NCI-H2081 treated with DMSO at 0.1 percent for 48 hours (cell line): ENCODE measurements around the gene ADAMTS12.

Experiments
- DNase-seq: peaks from one replicate; lab custom pipeline; 2025; lab: John Stamatoyannopoulos, UW

Gene ADAMTS12

DNA sequence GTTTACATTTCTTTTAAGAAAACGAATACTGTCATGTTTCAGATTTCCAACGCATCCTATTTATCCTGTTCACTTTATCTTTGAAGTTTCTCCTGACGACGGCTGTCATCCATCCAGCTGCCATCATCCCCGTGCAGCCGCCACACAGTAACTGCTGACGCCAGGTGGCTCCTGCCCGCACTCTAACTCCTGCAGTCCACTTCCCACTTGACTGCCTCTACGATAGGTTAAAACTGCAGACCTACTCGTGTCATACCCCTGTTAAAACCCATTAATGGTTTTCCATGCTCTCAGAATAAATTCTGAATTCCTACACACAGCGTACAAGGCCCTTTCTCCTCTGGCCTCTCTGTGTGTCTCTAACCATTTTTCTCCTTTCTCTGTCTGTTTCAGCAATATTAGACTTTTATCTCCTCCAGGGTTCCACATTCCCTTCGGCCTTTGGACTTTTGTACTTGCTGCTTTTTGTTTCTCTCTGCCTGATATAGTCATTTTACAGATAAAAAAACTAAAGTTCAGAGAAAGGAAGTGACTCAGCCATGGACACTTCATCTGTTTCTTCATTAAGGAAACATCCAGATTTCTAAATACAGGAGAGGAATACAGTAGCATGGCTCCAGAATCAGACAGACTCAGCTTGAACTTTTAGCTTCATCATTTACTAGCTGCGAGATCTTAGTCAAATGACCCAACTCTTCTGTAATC is 84.9 kb downstream of the ADAMTS12 start:
- no peak for DNase-seq

DNA sequence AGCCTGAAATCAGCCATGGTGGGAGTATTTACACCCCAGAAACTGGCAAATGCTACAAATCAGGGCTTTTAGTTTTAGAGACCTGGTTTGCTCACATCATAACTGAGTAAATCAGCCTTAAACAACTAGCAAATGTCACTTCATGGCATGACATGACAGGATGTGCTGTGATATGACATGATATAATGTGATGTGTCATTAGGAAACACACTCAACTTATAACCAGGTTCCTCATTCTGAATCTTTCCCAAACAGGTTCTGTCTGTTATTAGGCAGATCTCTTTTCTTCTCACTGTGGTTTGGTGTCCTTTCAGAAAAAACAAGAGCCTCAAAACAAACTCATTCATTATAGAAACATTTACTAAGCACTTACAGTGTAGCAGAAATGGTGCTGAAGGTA is 90.5 kb downstream of the ADAMTS12 start:
- no peak for DNase-seq

- DNase-seq = no peak
These were observed 91.4 kb downstream of the ADAMTS12 start for GRCh38 chr5:33800241-33800950.

GRCh38 chr5:33795496-33795895 is 96.3 kb downstream of the ADAMTS12 start:
- no peak for DNase-seq

DNA sequence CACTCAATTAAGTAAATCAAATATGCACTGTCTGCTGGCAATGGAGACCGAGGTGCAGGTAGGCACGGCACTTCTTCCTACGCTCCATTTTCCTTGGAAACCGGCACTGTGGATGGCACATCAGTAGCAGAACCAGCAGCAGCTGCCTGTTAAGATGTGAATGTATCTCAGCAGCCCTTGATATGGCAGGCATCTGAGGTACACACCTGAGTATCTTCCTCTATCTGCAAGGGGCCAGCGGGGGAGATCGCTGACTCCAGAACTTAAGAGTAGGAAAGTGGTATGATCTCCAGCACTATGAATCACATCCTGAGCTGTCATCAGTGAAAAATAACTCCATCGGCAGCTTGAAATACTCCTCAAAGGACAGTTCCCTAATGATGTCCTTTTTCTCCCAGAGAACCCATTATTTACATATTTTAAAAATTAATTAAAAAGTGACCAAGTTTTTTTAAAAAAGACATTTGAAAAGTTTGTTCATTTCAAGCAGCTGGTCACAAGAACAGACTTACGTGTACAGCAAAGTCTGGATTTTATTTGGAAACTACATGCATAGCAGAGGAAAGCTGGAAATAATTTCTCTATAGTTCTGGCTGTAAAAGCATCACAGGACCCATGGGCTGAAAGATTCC is 97.1 kb downstream of the ADAMTS12 start:
- DNase-seq = no peak

- no peak for DNase-seq
These were observed 97.8 kb downstream of the ADAMTS12 start for GRCh38 chr5:33793836-33794549.

DNA sequence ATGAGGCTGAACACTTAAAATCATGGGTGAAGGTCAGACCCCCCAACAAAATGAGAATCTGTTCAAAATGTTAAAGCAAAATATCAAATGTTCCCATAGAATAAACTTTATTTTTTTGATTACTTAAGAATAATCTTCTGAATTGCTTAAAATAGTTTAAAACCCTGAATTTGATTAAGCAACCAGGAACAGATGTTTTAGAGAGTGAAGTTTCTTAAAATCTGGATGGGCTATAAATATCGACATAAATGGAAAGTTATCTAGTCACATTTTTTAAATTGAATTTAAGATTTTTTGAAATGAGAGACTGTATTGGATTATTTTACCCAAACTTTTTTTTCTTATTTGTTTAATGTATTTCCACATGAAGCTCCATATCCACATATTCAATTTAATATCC is 98.5 kb downstream of the ADAMTS12 start:
- DNase-seq = no peak

GRCh38 chr5:33792559-33792958 is 99.2 kb downstream of the ADAMTS12 start:
- no peak for DNase-seq

DNA sequence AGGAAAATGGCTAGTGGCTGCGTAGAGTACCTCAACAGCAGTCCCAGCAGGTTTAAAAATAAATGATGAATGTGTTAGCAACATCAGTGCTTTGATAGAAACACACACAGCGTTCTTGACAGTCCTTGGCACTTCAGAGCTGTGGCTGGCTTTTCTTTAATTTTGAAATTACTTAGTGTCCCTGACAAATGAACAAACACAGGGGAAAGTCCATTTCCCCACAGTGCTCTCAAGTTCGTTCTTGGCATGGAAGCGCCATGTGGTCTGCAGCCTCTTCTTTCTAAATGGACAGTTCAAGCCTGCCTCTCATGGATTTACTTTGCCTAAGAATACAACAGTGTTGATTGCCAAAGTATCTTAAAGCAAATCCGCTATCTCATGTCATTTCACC is 102.2 kb downstream of the ADAMTS12 start:
- no peak for DNase-seq

DNA sequence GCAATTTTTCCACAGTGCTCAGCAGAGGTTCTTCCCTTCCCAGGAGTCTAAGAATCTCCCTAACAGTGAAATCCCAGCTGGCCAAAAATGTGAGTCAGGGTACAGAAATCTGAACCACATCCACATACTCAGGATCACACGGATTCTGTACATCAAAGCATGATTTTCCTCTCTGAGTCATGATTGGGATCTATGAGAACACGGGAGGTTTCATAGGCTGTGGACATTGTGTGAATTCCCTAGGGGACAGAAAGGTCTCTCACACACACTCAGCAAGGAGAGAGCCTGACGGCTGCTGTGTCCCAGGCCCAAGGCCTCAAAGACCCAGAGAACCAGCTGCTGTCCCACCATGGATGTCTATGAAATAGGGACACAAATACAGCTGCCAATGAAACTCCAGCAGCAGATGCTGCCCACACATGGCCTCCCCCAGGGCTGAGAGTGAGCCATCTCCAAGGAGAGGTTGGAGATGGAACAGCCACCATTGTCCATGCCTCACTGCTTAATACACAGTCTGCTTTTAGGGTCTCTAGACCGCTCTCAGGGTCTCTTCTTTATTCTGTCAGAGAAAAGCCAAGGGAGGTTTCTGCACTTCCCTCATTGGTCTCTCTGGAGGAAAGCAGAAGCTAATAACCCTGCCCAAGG is 102.7 kb downstream of the ADAMTS12 start:
- DNase-seq = no peak

GRCh38 chr5:33785571-33785970 is 106.2 kb downstream of the ADAMTS12 start:
- no peak for DNase-seq

GRCh38 chr5:33781286-33781685 is 110.5 kb downstream of the ADAMTS12 start:
- DNase-seq = no peak

- DNase-seq = no peak
These were observed 115.6 kb downstream of the ADAMTS12 start for GRCh38 chr5:33776151-33776660.

GRCh38 chr5:33774341-33774740 is 117.4 kb downstream of the ADAMTS12 start:
- no peak for DNase-seq

- DNase-seq = no peak
These were observed 119.4 kb downstream of the ADAMTS12 start for GRCh38 chr5:33772380-33772897.

DNA sequence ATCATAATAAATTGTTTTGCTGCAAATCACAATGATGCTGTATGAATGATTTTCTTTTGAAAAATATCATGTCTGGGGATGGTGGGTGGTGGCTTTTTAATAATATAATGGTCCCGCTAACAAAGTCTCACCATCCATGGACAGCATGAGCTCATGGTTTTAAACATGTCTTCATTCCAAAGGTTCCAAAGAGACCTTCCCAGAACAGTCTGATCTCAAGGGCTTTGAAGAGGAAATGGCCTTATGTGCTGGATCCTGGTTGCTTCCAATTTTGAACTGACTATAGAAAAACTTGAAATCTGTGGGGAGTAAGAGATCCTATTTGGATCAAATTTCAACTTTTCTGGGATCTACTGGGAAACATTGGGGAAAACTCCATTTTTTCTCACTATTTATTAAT is 121.8 kb downstream of the ADAMTS12 start:
- DNase-seq = no peak

GRCh38 chr5:33769196-33769595 is 122.6 kb downstream of the ADAMTS12 start:
- no peak for DNase-seq

DNA sequence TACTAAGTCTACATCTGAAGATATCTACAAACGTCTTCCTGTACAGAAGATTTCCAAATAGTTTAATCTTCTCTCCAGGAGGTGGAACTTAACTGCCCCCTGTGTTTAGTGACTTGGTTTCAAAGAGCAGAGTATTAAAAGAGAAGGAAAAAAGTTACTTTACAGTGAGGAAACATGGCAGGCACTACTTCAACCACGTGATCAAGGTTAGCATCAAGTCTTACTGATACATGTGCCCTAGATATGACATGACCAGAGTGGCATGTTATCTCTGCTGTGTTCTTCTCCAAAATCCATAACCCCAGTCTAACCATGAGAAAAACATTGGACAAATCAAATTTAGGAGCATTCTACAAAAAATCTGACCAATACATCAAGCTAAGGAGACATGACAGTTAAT is 125.8 kb downstream of the ADAMTS12 start:
- no peak for DNase-seq

- no peak for DNase-seq
These were observed 127.0 kb downstream of the ADAMTS12 start for GRCh38 chr5:33764786-33765185.

DNA sequence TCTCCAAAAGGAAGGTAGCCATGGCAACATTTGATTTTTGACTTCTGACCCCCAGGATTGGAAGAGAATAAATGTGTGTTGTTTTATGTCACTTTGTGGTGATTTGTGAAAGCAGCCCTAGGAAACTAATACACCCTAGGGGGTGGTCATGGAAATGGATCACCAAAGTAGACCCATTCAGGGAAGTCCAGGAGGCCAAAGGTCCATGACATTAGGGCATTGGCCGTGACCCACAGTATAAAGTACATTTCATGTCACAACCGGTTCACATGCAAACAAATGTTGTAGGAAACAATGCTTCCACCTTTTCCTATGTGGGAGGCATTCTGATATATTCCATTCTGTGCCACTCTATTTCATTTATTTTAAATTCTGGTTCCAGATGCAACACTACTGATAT is 128.4 kb downstream of the ADAMTS12 start:
- DNase-seq = no peak

DNA sequence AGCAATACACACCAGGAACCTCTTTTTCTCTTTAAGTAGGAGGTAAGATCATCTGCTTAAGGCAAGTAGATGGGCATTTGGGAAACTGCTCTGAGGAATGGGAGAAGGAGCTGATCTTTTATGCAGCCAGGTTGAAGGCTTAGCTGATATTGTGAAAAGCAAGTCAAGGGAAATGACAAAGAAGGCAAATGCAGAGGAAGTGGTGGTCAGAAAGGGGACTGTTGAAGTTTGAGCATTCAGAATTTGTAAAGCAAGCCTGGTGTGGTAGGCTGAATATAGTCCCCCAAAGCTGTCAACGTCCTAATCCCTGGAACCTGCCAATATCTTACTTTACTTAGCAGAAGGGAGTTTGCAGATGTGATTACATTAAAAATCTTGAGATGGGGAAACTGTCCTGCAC is 128.9 kb downstream of the ADAMTS12 start:
- DNase-seq = no peak

GRCh38 chr5:33761139-33761538 is 130.7 kb downstream of the ADAMTS12 start:
- no peak for DNase-seq
